DND-41 (cell line): ENCODE results near the gene TIRAP.

Experiments used
- ATAC-seq: fragments of 200-7000 bp; cut with Tn5 transposase; 3 replicates; pipeline ENCODE4 v1.9.1; 2021; ENCODE audit warnings: low read depth; ENCODE audit not compliant: insufficient read depth
- DNase-seq: peaks from one replicate; pipeline ENCODE4 v3.0.0-alpha.2; 2020
- H2AFZ ChIP-seq: 2 replicates; pipeline ENCODE4 v1.6.0; 2012; ENCODE audit warnings: low read depth, low read length
- H3K27ac ChIP-seq: 2 replicates; pipeline ENCODE4 v1.5.1; 2012; ENCODE audit warnings: low read length, inconsistent platforms
- H3K27me3 ChIP-seq: fragments of 200-600 bp; sonication (generic); 2 replicates; pipeline ENCODE4 v1.6.0; 2012; ENCODE audit warnings: low read length, mild to moderate bottlenecking, inconsistent platforms; ENCODE audit not compliant: insufficient read depth, poor library complexity
- H3K36me3 ChIP-seq: 2 replicates; pipeline ENCODE4 v1.5.1; 2012; ENCODE audit warnings: low read length, inconsistent platforms; ENCODE audit not compliant: insufficient read depth
- H3K4me1 ChIP-seq: 2 replicates; pipeline ENCODE4 v1.5.1; 2012; ENCODE audit warnings: mild to moderate bottlenecking, low read length; ENCODE audit not compliant: insufficient read depth
- H3K4me2 ChIP-seq: 2 replicates; pipeline ENCODE4 v1.6.0; 2012; ENCODE audit warnings: mild to moderate bottlenecking, moderate library complexity, low read length, inconsistent platforms; ENCODE audit not compliant: insufficient read depth
- H3K4me3 ChIP-seq, 2 experiments: fragments of 200-600 bp in 1 of 2; shearing (Covaris generic) in 1 of 2; 2 replicates each; pipeline ENCODE4 v1.5.1; 2012 to 2016; ENCODE audit warnings: inconsistent platforms in 2 of 2, low read length in 2 of 2, mild to moderate bottlenecking in 2 of 2, low read depth in 1 of 2, moderate library complexity in 1 of 2
- H3K79me2 ChIP-seq: 2 replicates; pipeline ENCODE4 v1.6.0; 2012; ENCODE audit warnings: low read length, inconsistent platforms; ENCODE audit not compliant: insufficient read depth
- H3K9ac ChIP-seq: 2 replicates; pipeline ENCODE4 v1.6.0; 2012; ENCODE audit warnings: low read depth, mild to moderate bottlenecking, inconsistent platforms, low read length, moderate library complexity
- H3K9me3 ChIP-seq: 2 replicates; pipeline ENCODE4 v1.5.1; 2012; ENCODE audit warnings: low read length, moderate library complexity, mild to moderate bottlenecking, inconsistent platforms; ENCODE audit not compliant: insufficient read depth, severe bottlenecking
- H4K20me1 ChIP-seq: 2 replicates; pipeline ENCODE4 v1.6.0; 2012; ENCODE audit warnings: low read length; ENCODE audit not compliant: insufficient read depth
- CTCF ChIP-seq: IDR thresholded peaks from 2 replicates; pipeline ENCODE4 v1.5.1; 2012; ENCODE audit warnings: borderline replicate concordance, low read length, moderate library complexity, mild to moderate bottlenecking; ENCODE audit not compliant: poor library complexity, severe bottlenecking; ENCODE audit errors: extremely low read depth
- EZH2 ChIP-seq: IDR thresholded peaks from 3 replicates; pipeline ENCODE4 v1.6.1; 2012; ENCODE audit warnings: borderline replicate concordance, low read depth, mild to moderate bottlenecking, moderate library complexity, low read length, inconsistent platforms; ENCODE audit not compliant: severe bottlenecking

TIRAP gene

GRCh38 chr11:126331286-126331685 lies 48.4 kb downstream of the TIRAP start:
- Histone ChIP-seq H4K20me1 (peaks cover 2% of the 10 kb centered on the region; the same call in 1 of the 2 replicates), H3K4me3 (no peak overlapping the region), H3K9me3 (no peaks in the 10 kb centered on the region), H3K4me2 (no peak overlapping the region), H3K27me3 (no peaks in the 10 kb centered on the region), H2AFZ (no peak overlapping the region), H3K79me2 (no peaks in the 10 kb centered on the region), H3K4me1 (0 out of 2 replicates have a peak, but pooled peaks cover 2% of the 10 kb centered on the region), H3K9ac (no peak overlapping the region), H3K27ac (no peak overlapping the region), H3K36me3 (peaks cover 24% of the 10 kb centered on the region)
- DNase-seq (no peak), ATAC-seq (no peak)
- no peak for TF ChIP-seq CTCF
- no peak for TF ChIP-seq EZH2

- no peaks in the 10 kb centered on the region for H3K9me3 ChIP-seq
- H4K20me1 ChIP-seq: peaks cover 2% of the 10 kb centered on the region; the same call in 1 of the 2 replicates
- H2AFZ ChIP-seq: no peak overlapping the region
- no peak for ATAC-seq
- 0 out of 2 replicates have a peak overlapping the region, but pooled peaks have one; percentile 30 for H3K27ac ChIP-seq
- no peaks in the 10 kb centered on the region for H3K79me2 ChIP-seq
- no peak overlapping the region for H3K4me3 ChIP-seq
- no peak for DNase-seq
- peaks cover 27% of the 10 kb centered on the region for H3K36me3 ChIP-seq
- H3K4me1 ChIP-seq: 0 out of 2 replicates have a peak, but pooled peaks cover 2% of the 10 kb centered on the region
- no peaks in the 10 kb centered on the region for H3K27me3 ChIP-seq
- no peak overlapping the region for H3K4me2 ChIP-seq
- TF ChIP-seq CTCF: no peak
- no peak for TF ChIP-seq EZH2
- no peak overlapping the region for H3K9ac ChIP-seq
Measured at GRCh38 chr11:126332221-126332711, 49.4 kb downstream of the TIRAP start.

- TF ChIP-seq EZH2 (no peak), CTCF (no peak)
- Histone ChIP-seq H3K4me3 (no peak overlapping the region), H3K36me3 (peaks cover 28% of the 10 kb centered on the region), H3K9me3 (no peaks in the 10 kb centered on the region), H3K4me2 (no peak overlapping the region), H2AFZ (no peak overlapping the region), H3K9ac (no peak overlapping the region), H3K79me2 (no peaks in the 10 kb centered on the region), H4K20me1 (peaks cover 2% of the 10 kb centered on the region; the same call in 1 of the 2 replicates), H3K4me1 (no peaks in the 10 kb centered on the region), H3K27ac (no peak overlapping the region), H3K27me3 (no peaks in the 10 kb centered on the region)
- DNase-seq (no peak), ATAC-seq (no peak)
Measured at GRCh38 chr11:126333142-126333541, 50.2 kb downstream of the TIRAP start.
